ENCODE data around the gene FABP1.

FABP1 gene

DNA sequence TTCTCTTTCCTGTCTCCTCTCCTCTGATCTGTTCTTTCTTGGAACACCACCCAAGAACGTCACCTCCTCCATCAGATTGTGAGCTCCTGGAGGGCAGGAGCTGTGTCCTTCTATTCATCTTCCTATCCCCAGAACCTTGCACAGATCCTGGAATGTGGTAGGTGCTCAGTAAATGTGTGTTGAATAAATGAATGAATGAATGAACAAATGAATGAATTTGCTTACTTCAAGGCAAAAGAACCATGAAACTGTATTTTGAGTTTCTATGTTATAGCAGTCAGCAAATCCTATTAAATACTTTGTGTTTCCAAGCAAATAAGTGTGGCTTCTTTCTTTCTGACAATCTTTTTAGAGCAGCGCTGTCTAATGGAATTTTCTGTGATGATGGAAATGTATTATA lies 14.8 kb downstream of the FABP1 start:
- no peak for DNase-seq

DNA sequence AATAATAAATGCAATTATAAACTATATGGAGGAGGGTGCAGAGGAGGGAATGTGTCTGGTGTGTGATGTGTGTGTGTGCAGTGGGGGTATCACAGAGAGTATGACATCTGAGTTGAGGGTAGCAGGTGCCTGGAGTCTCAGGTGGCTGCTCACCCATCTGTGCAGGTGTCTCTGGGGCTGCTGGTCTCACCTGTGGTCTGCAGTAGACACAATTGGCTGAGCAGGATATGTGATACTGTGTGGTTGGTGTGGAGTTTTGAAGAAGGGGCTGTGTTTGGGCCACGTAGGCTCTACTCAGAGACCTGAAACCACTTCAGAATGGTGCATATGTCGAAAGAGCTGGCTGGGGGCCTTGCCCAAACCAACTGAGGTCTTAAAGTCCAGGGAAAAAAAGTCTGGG lies 17.0 kb downstream of the FABP1 start:
- DNase-seq, result no peak

DNA sequence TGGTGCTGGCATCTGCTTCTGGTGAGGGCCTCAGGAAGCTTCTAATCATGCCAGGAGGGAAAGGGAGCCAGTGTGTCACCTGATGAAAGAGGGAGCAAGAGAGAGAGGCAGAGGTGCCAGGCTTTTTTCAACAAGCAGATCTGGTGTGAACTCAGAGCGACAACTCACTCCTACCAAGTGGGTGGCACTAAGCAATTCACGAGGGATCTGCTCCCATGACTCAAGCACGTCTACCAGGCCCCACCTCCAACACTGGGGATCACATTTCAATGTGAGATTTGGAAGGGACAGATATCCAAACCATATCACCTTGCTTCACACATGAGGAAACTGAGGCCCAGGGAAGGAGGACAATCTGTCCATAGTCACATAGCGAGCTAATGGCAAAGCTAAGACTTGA lies 19.1 kb downstream of the FABP1 start:
- DNase-seq, result no peak

DNA sequence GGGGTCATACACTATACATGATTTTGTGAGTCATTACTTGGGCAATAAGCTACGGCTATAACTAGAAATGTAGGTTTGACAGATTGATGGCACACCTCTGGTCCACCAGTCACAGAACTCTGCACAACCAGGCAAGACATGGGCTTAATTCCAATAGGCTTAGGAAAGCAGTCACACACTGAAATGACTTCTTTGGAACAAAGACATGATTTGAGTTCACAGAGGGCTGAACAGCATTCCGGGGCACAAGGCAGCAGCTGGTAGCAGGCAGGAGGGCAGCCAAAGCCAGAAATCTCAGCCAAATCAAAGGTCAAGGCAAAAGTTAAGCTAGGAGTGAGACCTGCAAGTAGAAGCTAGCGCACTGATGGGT lies 27.4 kb downstream of the FABP1 start:
- no peak for DNase-seq

DNA sequence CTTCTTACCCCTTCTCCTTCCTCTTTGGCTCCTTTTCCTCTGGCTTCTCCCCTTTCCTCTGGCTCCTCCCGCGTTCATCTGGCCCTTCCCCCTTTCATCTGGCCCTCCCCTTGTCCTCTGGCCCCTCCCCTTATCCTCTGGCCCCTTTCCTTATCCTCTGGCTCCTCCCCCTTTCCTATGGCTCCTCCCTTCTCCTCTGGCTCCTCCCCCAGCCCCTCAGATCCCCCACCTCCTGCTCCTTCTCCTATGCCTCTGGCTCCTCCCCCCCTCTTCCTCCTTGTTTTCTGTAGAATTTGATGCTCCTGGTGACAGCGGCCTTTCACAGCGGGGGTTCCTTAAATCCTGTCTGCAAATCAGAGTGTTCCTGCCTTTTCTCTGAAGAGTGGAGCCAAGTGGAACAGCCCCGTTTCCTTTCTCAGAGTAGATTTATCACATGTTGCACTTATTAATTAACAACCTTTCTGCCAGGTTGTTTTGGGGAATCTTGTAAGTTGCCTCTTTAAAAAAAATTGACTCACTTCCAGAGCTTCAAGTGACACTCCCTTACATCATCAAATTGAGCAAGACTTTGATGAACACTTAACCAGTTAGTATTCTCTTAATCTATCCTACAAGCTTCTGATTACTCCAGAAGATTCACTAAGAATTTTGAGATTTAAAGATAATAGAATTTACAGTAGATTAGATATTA lies 27.9 kb downstream of the FABP1 start:
- no peak for DNase-seq

DNA sequence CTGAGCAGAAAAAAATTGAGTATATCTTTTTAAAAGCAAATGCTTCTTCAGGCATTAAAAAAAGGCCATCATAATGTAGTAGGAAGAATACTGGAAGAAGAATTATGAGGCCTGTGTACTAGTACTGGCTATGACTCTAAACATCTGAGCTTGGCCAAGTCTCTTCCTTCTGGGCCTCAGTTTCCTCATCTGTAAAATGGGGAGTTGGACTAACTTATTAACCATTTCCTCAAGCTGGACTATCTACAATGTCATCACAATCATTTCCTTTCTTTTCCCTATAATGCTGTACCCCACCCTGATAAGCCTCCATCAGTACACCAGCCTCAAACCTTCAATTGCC lies 29.3 kb downstream of the FABP1 start:
- no peak for DNase-seq

DNA sequence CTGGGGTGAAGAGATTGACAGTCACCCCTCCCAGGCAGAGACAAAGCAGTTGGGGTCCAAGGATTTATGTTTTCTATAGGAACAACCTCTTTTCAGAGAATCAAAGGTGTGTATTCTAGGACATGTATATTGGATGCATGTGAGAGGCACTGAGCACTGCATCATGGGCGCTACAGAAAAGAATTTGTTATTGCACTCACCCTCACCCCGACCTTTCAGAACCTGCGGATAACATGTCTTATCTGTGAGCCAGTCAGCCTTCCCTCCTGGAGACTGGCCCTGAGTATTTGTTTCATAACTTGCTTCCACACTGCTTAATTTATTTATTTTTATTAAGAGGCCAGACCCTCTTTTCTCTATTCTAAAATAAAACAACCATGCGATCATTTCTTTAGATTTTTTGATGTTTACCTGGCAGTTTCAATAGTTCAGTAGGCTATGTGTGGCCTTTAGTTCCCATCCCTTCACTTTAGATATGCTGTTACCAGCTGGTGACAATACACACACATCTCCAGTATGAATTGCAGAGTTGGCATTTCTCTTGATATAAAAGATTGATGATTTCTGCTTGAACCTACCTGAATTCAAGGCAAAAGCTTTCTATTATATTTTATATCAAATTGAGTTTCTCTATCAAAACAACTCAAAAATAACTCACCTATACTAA lies 29.8 kb downstream of the FABP1 start:
- DNase-seq, result no peak

DNA sequence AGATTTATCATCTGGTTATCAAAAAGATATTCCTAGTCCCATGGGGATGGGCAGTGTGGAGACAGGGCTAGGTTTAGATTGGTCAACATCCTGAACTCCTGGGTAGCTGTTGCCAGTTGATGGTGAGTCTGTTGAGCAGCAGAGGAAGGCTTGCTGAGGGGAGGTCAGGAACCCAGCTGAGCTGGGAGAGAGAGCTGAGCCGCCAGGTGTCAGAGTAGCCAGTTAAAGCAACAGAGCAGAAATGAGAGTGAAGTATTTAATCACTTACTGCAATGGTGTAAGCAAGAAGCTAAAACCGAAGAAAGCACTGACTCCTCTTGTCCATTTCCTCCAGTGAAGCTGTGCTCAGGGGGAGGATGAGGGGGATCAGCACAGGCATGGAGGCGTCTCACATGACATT lies 30.7 kb downstream of the FABP1 start:
- no peak for DNase-seq

DNA sequence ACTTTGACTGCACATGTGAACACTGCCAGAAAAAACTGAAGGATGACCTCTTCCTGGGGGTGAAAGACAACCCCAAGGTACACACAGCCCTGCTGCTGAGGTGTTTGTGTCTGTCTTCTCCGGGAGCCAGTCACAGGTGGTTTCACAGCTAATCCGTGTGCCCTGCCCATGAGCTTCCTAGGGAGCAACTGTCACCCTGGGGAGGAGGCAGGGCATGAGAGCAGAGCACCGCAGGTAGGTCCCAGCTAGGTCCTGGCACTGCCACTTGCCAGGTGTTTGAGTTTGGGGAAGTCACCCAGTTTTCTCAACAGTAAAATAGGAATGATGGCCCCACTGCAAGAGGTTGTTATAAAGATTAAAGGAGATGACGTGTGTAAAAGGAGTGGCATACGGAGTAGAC lies 31.2 kb downstream of the FABP1 start:
- no peak for DNase-seq

DNA sequence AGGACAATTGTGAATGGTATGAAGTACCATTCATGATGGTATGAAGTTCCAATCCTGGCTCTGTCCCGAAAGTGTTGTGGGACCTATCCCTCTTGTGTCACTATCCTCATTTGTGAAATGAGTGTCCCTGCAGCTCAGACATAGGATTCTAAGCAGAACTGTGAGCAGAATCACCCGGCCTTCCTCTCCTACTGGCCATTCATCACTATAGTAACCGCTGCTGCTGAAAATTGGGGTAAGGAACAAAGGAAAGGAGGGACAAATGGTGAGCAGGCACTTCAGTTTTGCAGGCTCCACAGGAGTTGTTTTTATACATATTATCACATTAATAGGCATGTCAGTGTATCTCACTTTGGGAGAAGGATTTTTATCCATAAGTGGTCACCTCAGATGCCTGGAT lies 32.8 kb downstream of the FABP1 start:
- no peak for DNase-seq

DNA sequence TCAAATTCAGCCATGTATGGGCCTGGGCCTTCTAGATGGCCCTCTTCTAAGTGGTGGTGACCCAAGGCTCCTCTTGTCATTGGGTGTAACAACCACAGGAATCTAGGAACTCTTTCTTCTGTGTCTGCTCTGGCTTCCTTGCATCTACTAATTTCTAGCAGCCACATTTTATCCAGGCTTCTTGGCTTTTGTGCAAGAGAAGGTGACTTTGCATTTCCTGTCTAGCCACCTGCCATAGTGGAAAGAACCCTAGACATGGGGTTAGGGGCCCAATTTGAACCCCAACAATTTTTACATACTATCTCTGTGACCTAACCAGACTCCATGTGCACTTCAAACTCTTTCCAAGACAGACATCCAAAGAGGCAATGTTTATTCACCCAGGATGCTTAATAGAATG lies 35.1 kb downstream of the FABP1 start:
- no peak for DNase-seq

DNA sequence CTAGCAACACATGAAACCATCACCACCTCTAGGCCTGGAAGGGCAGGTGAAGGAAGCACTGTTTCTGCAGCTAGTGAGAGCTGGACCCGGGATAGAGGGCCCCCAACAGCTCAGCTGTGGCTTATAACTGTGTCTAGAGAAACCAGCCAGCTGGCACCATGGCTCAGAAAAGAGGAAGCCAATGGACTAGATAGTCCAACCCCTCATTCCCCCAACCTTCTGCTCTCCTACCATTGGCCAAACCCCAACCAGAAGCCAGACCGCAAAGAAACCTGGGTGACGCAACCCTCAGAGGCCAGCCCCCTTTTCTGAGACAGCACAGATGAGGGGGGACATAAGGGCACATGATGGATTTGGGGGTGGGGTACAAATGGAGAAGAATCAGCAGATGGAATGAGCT lies 35.9 kb downstream of the FABP1 start:
- no peak for DNase-seq

DNA sequence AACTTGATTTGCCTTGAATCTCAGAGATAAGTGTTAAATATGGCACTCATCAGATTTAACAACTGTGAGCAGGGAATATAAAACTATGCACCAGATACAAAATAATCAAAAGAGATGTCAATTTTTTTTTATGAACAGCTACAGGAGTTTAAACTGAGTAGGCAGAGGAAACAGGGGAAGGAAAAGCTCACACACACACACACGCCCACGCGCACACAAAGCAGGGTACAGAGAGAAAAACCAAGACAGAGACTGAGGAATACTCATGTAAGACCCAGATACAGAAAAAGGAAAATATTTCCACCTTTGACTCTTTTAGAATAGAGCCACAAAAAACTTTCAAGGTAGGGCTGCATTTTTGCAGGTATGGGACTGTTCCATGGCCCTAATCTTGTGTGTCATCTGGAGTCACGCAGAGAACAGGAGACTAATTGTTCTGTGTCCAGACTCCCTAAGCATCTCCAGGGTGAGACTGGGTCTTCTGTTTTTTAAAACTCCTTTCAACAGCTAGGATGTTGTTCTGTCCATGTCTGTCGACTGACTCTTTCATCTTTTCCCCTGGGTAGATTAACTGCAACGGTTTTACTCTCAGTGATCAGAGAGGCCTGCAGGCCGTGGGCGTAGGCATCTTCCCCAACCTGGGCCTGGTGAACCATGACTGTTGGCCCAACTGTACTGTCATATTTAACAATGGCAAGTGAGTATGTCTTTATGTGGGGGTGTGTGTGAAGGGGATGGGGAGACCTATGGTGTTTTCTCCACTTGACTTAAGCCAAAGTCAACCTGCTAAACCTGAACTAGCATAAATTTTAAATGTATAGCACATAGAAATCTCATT lies 37.2 kb downstream of the FABP1 start:
- DNase-seq, result no peak

DNA sequence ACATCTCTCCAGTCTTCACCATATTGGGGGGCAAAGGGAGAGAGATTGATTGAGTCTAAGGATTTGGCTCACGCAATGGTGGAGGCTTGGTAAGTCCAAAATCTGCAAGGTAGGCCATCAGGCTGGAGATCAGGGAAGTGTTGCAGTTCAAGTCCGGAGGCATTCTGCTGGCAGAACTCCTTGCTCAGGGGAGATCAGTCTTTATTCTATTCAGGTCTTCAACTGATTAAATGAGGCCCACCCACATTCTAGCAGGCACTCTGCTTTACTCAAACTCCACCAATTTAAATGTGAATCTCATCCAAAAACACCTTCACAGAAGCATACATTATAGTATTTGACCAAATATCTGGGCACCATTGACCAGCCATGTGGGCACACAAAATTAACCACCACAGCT lies 38.9 kb downstream of the FABP1 start:
- DNase-seq, result no peak

DNA sequence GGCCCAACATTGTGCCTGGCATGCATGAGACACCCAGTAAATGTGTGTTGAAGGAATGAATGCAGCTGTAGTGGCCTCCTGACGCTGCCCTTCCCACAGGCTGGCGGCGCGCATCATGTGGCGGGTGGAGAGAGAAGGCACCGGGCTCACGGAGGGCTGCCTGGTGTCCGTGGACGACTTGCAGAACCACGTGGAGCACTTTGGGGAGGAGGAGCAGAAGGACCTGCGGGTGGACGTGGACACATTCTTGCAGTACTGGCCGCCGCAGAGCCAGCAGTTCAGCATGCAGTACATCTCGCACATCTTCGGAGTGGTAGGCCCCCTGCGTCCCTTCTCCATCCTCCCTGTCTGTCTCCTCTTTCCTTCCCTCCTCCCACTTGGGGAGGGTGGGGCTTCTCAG lies 40.1 kb downstream of the FABP1 start:
- no peak for DNase-seq

DNA sequence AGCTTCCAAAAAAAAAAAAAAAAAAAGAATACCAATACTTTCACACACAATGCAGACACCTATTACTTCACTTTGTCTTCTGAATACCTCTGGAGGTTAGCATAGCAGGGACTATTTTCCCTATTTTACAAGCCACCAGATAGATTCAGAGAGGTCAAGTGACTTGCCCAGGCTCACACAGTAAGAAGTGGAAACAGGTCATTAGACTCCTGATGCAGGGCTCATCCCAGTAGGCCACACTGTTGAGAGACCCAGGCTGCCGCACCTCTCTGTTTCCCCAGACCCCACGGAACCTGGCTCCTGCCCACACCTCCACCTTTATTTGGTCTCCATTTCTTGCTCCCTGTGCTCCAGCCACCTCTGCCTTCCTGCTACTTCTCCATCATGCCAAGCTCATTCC lies 40.8 kb downstream of the FABP1 start:
- no peak for DNase-seq

DNA sequence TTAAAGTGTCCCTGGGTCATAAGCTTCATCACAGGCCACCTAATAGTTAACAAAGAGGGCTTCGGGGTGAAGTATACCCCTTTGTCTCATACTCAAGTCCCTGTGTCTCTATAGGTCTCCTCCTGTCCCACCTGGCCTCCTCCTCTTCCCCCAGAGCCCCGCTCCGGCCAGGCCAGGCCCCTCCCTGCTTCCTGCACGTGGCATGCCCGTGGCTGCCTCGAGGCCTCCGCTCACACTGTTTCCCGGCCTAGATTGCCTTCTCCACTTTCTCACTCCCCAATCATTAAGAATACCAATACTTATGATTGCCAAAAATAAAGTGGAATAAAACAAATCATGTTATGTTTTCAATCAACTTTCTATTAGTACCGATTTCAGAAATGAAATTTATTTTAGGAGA lies 41.5 kb downstream of the FABP1 start:
- DNase-seq, result no peak

DNA sequence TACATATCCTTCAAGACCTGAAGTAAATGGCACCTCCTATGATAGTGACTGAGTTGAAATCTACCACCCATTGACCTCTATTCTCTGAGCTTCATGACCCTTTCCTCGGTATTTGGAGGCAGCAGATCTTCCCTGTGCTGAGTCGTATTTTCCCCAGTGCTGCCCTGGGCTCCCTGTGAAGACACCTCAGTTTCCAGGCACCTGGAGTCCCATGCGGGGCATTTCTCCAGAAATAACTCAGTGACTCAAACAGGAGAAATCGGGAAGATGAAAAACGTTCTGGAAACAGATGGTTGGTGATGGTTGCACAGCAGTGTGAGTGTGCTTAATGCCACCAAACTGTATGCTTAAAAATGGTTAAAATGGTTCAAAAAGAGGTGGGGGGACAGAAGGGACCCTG lies 42.3 kb downstream of the FABP1 start:
- no peak for DNase-seq

DNA sequence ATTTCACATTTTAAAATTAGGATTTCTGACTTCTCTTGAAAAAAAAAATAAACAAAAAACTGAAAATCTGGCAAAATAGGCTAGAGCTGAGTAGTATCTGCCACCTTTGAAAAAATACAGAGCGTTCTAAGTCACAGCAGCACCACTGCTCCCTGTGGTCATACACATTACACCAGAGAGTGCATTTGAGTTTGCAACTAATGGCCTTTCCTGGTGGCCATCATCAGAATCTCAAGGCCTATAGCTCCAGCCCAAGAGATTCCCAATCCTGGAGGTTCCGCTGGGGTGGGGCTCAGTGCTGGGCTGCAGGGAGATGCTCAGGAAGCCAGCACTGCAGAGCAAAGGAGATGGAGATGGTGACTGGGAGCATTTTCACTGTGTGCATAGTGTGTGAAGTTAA lies 42.8 kb downstream of the FABP1 start:
- no peak for DNase-seq

DNA sequence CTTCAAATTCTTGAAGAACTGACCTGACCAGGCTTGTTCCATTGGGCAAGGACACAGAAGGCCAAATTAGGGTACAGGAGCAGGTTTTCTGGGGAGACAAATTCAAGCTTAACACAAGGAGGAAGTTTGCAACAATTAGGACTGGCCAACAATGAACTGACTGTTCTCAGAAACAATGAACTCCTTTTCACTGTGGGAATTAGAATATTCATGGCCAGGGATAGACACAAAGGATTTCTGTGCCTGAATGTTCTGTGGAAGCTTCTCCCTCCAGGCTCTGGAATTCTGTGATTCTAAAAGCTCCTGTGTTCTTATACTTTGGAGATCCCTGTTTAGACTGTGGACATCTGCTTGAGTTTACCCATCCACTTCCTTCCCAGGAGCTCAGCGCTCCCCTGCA lies 45.1 kb downstream of the FABP1 start:
- no peak for DNase-seq

DNA sequence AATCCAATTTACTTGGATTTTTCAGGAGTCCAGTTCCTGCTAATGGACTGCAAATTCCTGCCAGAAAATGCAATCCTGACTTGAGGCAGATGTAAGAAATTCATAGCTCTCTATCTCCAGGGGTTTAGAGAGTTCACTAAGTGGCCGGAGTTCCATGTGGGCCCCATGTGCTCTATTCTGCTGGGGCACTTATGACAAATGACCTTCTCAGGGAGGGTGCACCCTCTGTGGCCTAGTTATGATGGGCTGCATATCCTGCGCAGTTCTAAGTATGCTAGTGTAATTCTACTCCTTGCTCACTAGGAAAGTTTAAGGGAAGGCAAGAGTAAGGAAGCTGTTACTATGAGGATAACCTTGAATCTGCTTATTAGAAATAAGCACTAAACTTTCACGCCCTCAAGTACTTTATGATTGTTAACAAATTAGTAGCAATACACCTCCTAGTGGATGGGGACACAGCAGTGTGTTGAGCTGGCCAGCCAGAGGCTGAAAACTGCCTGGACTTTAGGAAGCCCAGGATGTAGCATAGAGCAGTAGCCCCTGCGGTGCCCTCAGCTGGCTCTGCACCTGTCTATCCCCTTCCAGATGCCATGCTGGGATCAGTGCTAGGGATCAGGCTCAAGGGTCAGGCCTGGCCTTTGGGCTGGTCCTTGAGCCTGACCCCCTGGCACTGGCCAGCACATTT lies 45.8 kb downstream of the FABP1 start:
- no peak for DNase-seq

DNA sequence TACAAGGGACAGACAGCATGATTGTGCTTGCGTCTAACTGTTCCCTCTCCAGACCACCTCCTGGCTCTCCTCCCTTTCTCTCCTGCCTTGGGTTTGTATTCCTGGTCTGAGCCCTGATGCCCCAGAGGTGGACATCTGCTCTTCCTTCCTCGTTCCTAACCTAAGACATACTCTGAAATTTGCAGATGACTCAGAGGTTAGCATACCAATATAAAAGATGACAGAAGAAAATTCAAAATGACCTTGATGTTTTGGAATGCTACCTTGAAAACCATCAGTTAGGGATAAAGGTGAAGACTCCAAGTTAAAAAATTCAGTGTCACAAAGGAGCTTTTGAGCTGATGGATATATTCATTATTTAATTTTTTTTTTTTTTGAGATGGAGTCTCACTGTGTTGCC lies 47.3 kb downstream of the FABP1 start:
- DNase-seq, result no peak

DNA sequence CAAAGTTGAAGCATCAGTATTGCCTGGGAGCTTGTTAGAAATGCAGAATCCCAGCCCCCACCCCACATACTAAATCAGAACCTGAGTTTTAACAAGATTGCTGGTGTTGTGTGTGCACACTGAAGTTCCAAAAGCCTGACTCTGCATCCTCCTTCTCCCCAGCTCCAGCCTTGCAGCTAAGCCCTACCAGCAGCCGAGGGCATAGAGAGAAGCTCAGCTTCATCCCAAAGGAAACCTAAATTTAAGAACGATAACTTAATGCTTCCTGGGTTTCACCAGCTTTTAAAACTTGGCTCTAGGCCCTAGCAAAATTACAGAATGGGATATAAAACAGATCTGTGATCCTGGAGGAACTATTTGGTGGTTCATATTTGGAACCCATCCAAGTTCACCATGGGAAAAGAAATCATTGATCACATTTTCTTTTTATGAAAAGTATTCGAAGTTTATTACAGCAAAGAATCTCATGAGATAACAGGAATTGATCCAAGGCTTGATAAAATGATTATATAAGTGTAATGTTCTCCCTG lies 49.2 kb downstream of the FABP1 start:
- no peak for DNase-seq

DNA sequence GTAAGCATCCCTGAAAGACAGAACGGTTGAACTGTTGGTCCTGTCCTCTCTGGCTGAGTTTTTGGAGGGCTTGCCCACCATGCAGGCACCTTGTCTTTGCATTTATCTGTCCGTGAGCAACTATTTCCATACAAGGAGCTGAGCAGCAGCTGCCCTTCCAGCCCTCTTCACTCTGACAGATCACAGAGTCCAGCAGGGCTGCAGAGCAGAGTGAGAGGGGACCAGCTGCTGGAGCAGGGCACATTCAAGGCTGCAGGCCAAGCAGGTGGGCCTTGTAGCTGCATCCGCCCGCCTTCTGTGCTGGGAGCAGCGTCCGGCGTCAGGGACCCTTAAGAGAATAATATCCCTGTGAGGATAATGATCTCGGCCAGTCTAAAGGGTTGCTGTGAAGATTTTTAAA lies 50.8 kb downstream of the FABP1 start:
- DNase-seq, result no peak
